PC-3 (cell line): ENCODE measurements around the gene NSFL1C.

ENCODE experiments used
- EZH2 ChIP-seq: fragments of 300-600 bp; sonication (generic); IDR thresholded peaks from one replicate; pipeline ENCODE4 v1.6.1; 2017; ENCODE audit warnings: antibody characterized with exemption, mild to moderate bottlenecking, low read length; ENCODE audit not compliant: unreplicated experiment
- EZH2phosphoT487 ChIP-seq: fragments of 300-600 bp; sonication (generic); IDR thresholded peaks from 2 replicates; pipeline ENCODE4 v1.6.1; 2018; ENCODE audit warnings: mild to moderate bottlenecking, antibody characterized with exemption, low read length, borderline replicate concordance
- TF ChIP-seq, protein P1 (sequence below): fragments of 300-600 bp; sonication (generic); conservative IDR thresholded peaks from 2 replicates; pipeline ENCODE4 v1.5.1; 2017; ENCODE audit warnings: antibody characterized with exemption, low read depth, mild to moderate bottlenecking, low read length

DNA sequence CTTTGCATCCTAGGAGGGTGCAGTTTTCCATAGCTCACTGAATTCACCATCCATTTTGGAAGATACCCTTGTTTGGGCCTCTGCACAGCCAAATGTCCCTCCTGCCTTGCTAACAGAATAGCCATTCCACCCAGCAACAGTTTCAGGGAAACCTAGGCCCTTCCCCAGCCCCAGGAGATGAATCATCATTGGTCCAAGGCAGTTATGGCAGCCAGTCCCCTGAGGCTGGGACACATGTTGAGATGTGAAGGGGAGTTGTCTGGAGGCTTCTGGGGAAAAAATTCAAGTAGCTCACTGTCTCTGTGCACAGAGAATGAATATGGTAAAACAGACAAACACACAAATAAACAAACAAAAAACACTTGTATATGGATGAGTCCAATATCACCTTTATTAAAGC is 41.9 kb upstream of the NSFL1C start:
- TF ChIP-seq EZH2 (no peak), EZH2phosphoT487 (no peak)
- TF ChIP-seq, protein P1, sequence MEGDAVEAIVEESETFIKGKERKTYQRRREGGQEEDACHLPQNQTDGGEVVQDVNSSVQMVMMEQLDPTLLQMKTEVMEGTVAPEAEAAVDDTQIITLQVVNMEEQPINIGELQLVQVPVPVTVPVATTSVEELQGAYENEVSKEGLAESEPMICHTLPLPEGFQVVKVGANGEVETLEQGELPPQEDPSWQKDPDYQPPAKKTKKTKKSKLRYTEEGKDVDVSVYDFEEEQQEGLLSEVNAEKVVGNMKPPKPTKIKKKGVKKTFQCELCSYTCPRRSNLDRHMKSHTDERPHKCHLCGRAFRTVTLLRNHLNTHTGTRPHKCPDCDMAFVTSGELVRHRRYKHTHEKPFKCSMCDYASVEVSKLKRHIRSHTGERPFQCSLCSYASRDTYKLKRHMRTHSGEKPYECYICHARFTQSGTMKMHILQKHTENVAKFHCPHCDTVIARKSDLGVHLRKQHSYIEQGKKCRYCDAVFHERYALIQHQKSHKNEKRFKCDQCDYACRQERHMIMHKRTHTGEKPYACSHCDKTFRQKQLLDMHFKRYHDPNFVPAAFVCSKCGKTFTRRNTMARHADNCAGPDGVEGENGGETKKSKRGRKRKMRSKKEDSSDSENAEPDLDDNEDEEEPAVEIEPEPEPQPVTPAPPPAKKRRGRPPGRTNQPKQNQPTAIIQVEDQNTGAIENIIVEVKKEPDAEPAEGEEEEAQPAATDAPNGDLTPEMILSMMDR, result no peak
